Liver (tissue), 3 donors: ENCODE measurements around the gene DICER1.

Experiments used
- RAD21 ChIP-seq, 2 donors: IDR thresholded peaks; 2 replicates each; pipeline ENCODE4 v1.6.1; 2016; ENCODE audit warnings: antibody characterized with exemption in 2 of 2, mild to moderate bottlenecking in 2 of 2
- TF ChIP-seq, protein P1 (sequence below): fragments of 150-350 bp; IDR thresholded peaks from 2 replicates; pipeline ENCODE4 v1.5.1; 2017; ENCODE audit warnings: improper control_type of control experiment, low read depth, low read length; ENCODE audit not compliant: missing input control
- TF ChIP-seq, protein P2 (sequence below): IDR thresholded peaks from 2 replicates; pipeline ENCODE4 v1.6.1; 2016; ENCODE audit warnings: antibody characterized with exemption
- donor health status: healthy.
- donor health status: healthy.

DNA sequence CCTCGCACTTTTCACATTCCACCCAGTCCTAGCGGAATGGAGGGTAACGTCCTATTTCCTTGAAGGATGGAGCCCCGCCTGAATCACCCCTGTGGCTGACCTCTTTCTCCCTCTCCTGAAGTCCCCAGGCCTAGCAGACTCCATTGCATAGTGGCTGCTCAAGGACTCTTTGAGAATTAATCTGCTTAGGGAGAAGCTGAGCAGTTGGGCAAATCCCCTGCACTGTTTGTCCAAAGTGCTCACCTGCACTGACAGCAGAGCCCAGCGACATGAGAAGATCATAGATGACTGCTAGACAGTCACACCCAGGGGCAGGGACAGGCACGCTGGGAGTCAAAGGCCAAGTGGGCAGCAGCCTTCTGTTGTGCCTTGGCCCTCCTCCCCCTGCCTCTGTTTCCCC lies 37.7 kb upstream of the DICER1 start:
- TF ChIP-seq, protein P1, sequence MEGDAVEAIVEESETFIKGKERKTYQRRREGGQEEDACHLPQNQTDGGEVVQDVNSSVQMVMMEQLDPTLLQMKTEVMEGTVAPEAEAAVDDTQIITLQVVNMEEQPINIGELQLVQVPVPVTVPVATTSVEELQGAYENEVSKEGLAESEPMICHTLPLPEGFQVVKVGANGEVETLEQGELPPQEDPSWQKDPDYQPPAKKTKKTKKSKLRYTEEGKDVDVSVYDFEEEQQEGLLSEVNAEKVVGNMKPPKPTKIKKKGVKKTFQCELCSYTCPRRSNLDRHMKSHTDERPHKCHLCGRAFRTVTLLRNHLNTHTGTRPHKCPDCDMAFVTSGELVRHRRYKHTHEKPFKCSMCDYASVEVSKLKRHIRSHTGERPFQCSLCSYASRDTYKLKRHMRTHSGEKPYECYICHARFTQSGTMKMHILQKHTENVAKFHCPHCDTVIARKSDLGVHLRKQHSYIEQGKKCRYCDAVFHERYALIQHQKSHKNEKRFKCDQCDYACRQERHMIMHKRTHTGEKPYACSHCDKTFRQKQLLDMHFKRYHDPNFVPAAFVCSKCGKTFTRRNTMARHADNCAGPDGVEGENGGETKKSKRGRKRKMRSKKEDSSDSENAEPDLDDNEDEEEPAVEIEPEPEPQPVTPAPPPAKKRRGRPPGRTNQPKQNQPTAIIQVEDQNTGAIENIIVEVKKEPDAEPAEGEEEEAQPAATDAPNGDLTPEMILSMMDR, result no peak
- TF ChIP-seq RAD21 (IDR thresholded peaks at IDR 0.05), result no peak
- TF ChIP-seq, protein P2, sequence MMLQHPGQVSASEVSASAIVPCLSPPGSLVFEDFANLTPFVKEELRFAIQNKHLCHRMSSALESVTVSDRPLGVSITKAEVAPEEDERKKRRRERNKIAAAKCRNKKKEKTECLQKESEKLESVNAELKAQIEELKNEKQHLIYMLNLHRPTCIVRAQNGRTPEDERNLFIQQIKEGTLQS, result no peak
